Activated T-cell treated with anti-CD3 and anti-CD28 coated beads, Interleukin-2, amount 50 U/mL, for 72 hours (primary cell): ENCODE results near the gene DAO. TPM values are rescaled to one million over a fixed set of nuclear protein-coding genes. Genes with fewer than 3 reads are reported as not detected.
A peak's percentile ranks its signal among the peaks of the same experiment; 100 is the strongest.
"Not testable (repeated sequence)": the region's sequence is repeated elsewhere in the genome, so short reads cannot be mapped to it uniquely, and the experiment has no call there.

Source experiments
- ATAC-seq, 2 donors: fragments of 150-1000 bp; cut with Tn5 transposase; replicated peaks in 1 of 2; 2 replicates each; pipeline ENCODE4 v1.10.0; 2021; ENCODE audit warnings: moderate library complexity in 2 of 2, mild to moderate bottlenecking in 1 of 2
- DNase-seq, 2 donors: peaks; one replicate each; pipeline ENCODE4 v3.0.0; 2021 to 2022; ENCODE audit warnings: mixed read lengths in 1 of 2
- H3K27ac Mint-ChIP-seq: one replicate; pipeline ENCODE4 v1.8.0; 2022; ENCODE audit warnings: mild to moderate bottlenecking, moderate library complexity, mixed read lengths
- H3K27me3 Mint-ChIP-seq: one replicate; pipeline ENCODE4 v1.8.0; 2022; ENCODE audit warnings: low read depth, mixed read lengths
- H3K36me3 Mint-ChIP-seq, 2 donors: one replicate each; pipeline ENCODE4 v1.8.0; 2022; ENCODE audit warnings: mixed read lengths in 2 of 2, mild to moderate bottlenecking in 1 of 2; ENCODE audit not compliant: insufficient read depth in 2 of 2
- H3K4me1 Mint-ChIP-seq: one replicate; pipeline ENCODE4 v1.8.0; 2022; ENCODE audit warnings: low read depth, mixed read lengths
- H3K4me3 Mint-ChIP-seq, 2 donors: one replicate each; pipeline ENCODE4 v1.8.0; 2022; ENCODE audit warnings: mild to moderate bottlenecking in 2 of 2, mixed read lengths in 2 of 2, moderate library complexity in 2 of 2
- H3K9me3 Mint-ChIP-seq, 2 donors: one replicate each; pipeline ENCODE4 v1.8.0; 2022; ENCODE audit warnings: mixed read lengths in 2 of 2
- total RNA-seq, 2 donors: library from RNA; stranded (reverse); gene quantifications; one replicate each; pipeline ENCODE4 v1.2.3, GENCODE V29; 2022

The DAO gene
- total RNA-seq, 2 donors from 2014 or later = not detected

DNA sequence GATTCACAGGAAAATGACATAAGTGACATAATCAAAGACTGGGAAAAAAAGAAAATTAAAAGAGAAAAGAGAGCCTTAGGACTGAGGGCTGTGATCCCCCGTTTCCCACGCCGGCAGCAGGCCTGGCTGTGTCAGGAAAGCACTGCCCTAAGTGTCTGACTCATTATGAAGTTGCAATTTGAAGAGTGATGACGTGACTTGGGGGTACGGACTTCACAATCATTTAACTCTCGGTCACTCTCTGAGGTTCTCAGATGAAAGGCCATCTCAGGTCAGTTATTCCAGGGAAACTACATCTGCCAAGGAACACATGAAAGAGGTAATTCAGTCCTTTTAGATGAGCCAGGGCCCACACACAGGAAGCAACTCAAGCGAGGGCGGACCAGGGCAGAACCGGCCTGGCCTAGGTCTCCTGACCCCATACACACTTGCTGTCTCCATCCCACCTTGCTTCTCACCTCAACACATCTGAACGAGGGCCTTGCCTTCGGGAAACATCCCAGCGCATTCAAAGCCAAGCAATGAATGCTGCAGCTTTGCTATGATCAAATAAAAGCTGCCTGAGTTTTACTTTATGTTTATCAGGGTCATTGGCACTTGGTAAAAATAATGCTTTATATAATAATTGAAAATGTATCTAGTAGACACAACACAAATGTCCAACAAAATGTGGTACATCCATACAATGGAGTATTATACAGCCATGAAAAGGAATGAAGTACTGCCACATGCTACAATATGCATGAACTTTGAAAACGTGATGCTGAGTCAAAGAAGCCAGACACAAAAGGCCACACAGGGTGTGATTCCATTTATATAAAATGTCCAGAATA is 25.2 kb upstream of the DAO start:
- Mint-ChIP-seq H3K9me3 (peaks cover 0 to 4% of the 10 kb centered on the region in 2 donors), H3K27ac (peak overlapping the region; percentile 95), H3K27me3 (peaks cover 6% of the 10 kb centered on the region), H3K36me3 (peaks cover 3 to 16% of the 10 kb centered on the region in 2 donors), H3K4me1 (peaks cover 53% of the 10 kb centered on the region), H3K4me3 (peak overlapping the region; percentile 37 to 88)
- DNase-seq = peak in 1 of 2 donors; percentile 43
- peak in 1 of 2 donors; percentile 22 for ATAC-seq

- Mint-ChIP-seq H3K36me3 (peaks cover 3 to 16% of the 10 kb centered on the region in 2 donors), H3K9me3 (peaks cover 0 to 4% of the 10 kb centered on the region in 2 donors), H3K4me1 (peaks cover 53% of the 10 kb centered on the region), H3K27me3 (peaks cover 6% of the 10 kb centered on the region), H3K4me3 (peak overlapping the region; percentile 85 to 89), H3K27ac (peak overlapping the region; percentile 77)
- ATAC-seq (no peak), DNase-seq (no peak)
These were observed 24.4 kb upstream of the DAO start for GRCh38 chr12:108855284-108856169.

DNA sequence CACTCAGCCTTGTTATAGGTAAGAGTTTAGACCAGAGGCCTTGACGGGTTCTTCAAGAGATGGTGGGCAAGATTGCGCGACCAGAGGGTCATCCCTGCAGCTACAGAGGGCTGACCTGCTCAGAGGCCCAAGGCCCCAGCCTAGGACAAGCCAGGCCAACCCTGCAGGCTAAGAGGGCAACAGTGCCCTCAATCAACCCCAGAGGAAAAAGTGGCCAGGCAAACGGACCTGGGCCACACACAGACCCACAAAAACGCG is 23.8 kb upstream of the DAO start:
- Mint-ChIP-seq H3K9me3 (peaks cover 0 to 4% of the 10 kb centered on the region in 2 donors), H3K4me1 (peaks cover 53% of the 10 kb centered on the region), H3K27me3 (peaks cover 6% of the 10 kb centered on the region), H3K27ac (peak overlapping the region; percentile 64), H3K4me3 (peak overlapping the region; percentile 85 to 89), H3K36me3 (peaks cover 3 to 16% of the 10 kb centered on the region in 2 donors)
- DNase-seq = no peak
- no peak for ATAC-seq

DNA sequence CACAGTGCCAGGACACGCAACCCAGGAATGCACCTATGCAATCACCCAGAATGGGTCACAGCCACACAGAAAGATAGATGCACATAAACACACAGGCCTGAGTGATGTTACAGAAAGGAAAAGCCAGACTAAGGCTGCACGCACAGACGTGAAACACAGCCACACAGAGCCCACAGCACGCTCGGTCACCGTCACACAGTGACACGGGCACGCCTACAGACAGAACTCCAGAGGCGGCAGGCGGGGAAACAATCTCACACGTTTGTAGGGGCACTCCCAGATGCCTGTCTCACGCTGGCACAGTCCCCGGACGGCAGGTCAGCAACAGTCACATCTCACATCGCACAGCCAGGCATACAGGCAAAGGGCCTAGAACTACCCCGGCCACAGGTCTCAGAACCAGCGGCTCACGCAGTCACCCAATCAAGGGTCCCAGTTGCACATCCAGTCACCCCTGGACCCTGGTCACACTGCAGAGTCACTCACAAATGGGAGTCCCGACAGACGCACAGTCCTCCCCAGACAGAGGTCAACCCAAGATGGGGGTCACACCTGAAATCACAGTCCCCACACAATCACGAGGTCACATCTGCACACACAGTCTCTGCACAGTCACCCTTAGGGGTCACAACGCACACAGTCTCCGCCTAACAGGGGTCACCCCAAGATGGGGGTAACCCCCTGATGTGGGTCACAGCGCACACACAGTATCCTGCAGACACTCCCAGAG is 23.3 kb upstream of the DAO start:
- peak overlapping the region; percentile 64 for H3K27ac Mint-ChIP-seq
- peaks cover 0 to 4% of the 10 kb centered on the region in 2 donors for H3K9me3 Mint-ChIP-seq
- ATAC-seq (peak; percentile 54 to 64), DNase-seq (peak; percentile 68 to 71)
- peaks cover 6% of the 10 kb centered on the region for H3K27me3 Mint-ChIP-seq
- peaks cover 53% of the 10 kb centered on the region for H3K4me1 Mint-ChIP-seq
- H3K36me3 Mint-ChIP-seq = peaks cover 3 to 15% of the 10 kb centered on the region in 2 donors
- H3K4me3 Mint-ChIP-seq = peak overlapping the region; percentile 85 to 89

- H3K9me3 Mint-ChIP-seq = peaks cover 0 to 4% of the 10 kb centered on the region in 2 donors
- H3K4me3 Mint-ChIP-seq = peak overlapping the region; percentile 85 to 89
- H3K27ac Mint-ChIP-seq = peak overlapping the region; percentile 64
- H3K36me3 Mint-ChIP-seq = peaks cover 3 to 15% of the 10 kb centered on the region in 2 donors
- ATAC-seq = peak in 1 of 2 donors; percentile 29
- no peak for DNase-seq
- H3K4me1 Mint-ChIP-seq = peaks cover 53% of the 10 kb centered on the region
- H3K27me3 Mint-ChIP-seq = peaks cover 6% of the 10 kb centered on the region
These were observed 22.8 kb upstream of the DAO start for GRCh38 chr12:108857158-108857407.

DNA sequence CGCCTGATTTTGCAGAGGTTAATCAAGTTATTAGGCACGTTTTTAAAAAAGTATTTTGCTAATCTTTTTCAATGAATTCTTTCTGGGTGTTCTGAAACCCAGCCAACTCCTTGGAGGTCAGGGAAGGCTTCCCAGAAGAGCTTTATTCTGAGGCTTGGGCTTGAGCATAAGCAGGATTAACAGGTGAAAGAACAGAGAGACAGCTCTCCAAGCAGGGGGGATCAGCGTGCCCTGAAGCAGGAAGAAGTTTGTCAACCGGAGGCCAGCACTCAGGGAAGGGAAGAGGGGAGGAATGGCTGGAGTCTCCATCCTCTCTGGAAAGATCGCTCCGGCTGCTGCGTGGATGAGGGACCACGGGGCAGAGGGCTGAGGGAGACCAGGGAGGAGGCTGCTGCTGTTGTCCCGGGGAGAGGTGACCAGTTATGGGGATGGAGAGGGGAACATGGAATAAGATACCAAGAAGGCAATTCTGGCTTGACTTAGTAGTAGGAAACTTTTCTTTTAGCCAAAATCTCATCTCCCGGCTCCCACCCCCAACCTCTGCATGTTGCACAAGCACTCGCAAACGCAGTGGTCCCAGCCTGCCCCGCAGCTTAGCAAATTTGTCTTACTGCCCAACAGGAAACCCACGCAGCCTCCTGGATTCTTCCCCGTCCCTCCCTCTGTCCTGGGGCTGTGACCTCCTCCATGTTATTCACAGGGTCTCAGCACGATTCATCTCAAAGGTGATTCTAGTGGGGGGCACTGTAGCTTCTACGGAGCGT is 21.4 kb upstream of the DAO start:
- Mint-ChIP-seq H3K27ac (peak overlapping the region; percentile 85), H3K4me3 (peak overlapping the region; percentile 87 to 92), H3K36me3 (peaks cover 3 to 13% of the 10 kb centered on the region in 2 donors), H3K27me3 (peaks cover 6% of the 10 kb centered on the region), H3K4me1 (peaks cover 48% of the 10 kb centered on the region), H3K9me3 (peaks cover 0 to 4% of the 10 kb centered on the region in 2 donors)
- no peak for DNase-seq
- no peak for ATAC-seq

DNA sequence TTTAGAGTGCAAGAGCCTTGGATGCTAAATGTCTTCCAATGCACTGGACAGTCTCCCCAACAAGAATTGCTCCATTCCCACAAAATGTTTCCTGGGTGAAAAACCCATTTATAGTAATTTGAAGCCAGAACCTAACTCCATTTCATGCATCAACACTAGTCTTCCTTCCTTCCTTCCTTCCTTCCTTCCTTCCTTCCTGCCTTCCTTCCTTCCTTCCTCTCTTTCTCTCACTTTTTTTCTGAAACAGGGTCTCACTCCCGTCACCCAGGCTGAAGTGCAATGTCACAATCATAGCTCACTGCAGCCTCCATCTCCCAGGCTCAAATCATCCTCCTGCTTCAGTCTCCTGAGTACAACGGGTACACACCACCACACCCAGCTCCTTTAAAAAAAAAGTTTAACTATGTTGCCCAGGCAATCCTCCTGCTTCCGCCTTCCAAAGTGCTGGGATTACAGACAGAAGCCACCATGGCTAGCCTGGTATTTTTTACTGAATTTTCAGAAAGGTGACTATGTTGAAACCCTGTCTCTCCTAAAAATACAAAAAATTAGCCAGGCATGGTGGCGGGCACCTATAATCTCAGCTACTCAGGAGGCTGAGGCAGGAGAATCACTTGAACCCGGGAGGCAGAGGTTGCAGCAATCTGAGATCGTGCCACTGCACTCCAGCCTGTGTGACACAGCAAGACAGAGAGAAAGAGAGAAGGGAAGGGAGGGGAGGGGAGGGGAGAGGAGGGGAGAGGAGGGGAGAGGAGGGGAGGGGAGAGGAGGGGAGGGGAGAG is 20.6 kb upstream of the DAO start:
- Mint-ChIP-seq H3K4me3 (peak overlapping the region; percentile 87 to 92), H3K36me3 (peaks cover 3 to 11% of the 10 kb centered on the region in 2 donors), H3K4me1 (peaks cover 43% of the 10 kb centered on the region)
- not testable (repeated sequence) for H3K27me3 Mint-ChIP-seq, H3K9me3 Mint-ChIP-seq, ATAC-seq, H3K27ac Mint-ChIP-seq, DNase-seq

DNA sequence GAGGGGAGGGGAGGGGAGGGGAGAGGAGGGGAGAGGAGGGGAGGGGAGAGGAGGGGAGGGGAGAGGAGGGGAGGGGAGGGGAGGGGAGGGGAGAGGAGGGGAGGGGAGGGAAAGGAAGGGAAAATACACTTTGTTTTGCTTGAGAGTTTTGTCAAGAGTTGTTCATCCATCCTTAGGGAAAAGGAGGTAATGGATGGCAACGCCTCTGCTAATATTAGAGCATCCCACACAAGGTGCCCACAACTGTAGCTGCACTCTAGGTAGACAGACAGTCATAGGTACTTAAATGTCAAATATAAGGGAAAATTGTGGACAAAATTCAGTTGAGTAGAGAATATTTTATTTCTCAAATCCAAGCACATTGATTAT is 20.0 kb upstream of the DAO start:
- ATAC-seq = no peak
- H3K27ac Mint-ChIP-seq = no peak overlapping the region
- no peak overlapping the region for H3K4me3 Mint-ChIP-seq

DNA sequence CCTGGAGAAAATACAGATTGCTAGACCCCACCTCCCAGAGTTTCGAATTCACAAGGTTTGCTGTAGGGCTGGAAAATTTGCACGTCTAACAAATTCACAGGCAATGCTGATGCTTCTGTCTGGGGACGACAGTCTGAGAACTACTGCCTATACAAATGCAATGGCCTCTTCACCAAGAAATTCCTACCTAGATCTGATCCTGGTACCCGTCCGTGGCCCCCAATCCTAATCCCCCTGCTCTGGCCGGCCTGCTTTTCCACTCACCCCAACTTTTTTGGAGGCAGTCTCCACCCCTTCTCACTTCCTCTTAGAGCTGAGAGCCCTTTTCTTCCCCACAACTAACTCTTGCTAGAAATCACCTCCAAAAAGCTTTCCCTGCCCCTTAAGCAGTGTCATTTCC is 19.4 kb upstream of the DAO start:
- H3K27me3 Mint-ChIP-seq = peaks cover 6% of the 10 kb centered on the region
- no peaks in the 10 kb centered on the region for H3K9me3 Mint-ChIP-seq
- ATAC-seq (no peak), DNase-seq (no peak)
- H3K4me1 Mint-ChIP-seq = peaks cover 33% of the 10 kb centered on the region
- H3K4me3 Mint-ChIP-seq = no peak overlapping the region
- peaks cover 0 to 6% of the 10 kb centered on the region in 2 donors for H3K36me3 Mint-ChIP-seq
- H3K27ac Mint-ChIP-seq = no peak overlapping the region

More for the DNA sequence above, 20.0 kb upstream of the DAO start:
- peaks cover 0 to 4% of the 10 kb centered on the region in 2 donors for H3K9me3 Mint-ChIP-seq
- peaks cover 6% of the 10 kb centered on the region for H3K27me3 Mint-ChIP-seq
- H3K36me3 Mint-ChIP-seq = peaks cover 0 to 10% of the 10 kb centered on the region in 2 donors
- H3K4me1 Mint-ChIP-seq = peaks cover 37% of the 10 kb centered on the region
- no peak for DNase-seq

- Mint-ChIP-seq H3K36me3 (peaks cover 0 to 2% of the 10 kb centered on the region in 2 donors), H3K27me3 (peaks cover 6% of the 10 kb centered on the region), H3K9me3 (no peaks in the 10 kb centered on the region), H3K4me3 (no peak overlapping the region), H3K4me1 (peaks cover 18% of the 10 kb centered on the region), H3K27ac (no peak overlapping the region)
- ATAC-seq = no peak
- no peak for DNase-seq
These were observed 17.9 kb upstream of the DAO start for GRCh38 chr12:108861878-108862587.

DNA sequence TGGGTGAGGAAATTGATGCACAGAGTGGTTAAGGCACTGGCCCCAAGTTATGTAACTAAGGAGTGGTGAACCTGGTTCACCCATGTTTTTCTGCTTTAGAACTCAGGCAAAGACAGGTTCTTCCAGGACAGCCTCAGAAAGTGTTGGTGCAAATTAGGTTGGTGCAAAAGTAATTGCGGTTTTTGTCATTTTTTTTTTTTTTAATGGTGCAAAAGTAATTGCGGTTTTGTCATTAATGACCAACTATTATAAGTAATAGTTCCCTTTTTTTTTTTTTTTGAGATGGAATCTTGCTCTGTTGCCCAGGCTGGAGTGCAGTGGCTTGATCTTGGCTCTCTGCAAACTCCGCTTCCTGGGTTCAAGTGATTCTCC is 17.3 kb upstream of the DAO start:
- DNase-seq = no peak
- H3K27me3 Mint-ChIP-seq = peaks cover 6% of the 10 kb centered on the region
- H3K4me1 Mint-ChIP-seq = peaks cover 18% of the 10 kb centered on the region
- peaks cover 0 to 2% of the 10 kb centered on the region in 2 donors for H3K36me3 Mint-ChIP-seq
- no peak overlapping the region for H3K27ac Mint-ChIP-seq
- ATAC-seq = no peak
- H3K9me3 Mint-ChIP-seq = no peaks in the 10 kb centered on the region
- H3K4me3 Mint-ChIP-seq = no peak overlapping the region
